ENCODE measurements around the gene SCN4B. TPM values are rescaled to one million over a fixed set of nuclear protein-coding genes. Genes with fewer than 3 reads are reported as not detected.

SCN4B gene
- total and polyA plus RNA-seq, 2 donors (not counting 3 experiments of a cell fraction or from before 2014, with no cell fraction given) = 0.06 to 0.13 TPM

GRCh38 chr11:118176778-118177134, 24.1 kb upstream of the SCN4B start:
- Histone ChIP-seq H3K27me3 (ENCODE audit: control insufficient read depth in 2 of 2, insufficient read depth in 2 of 2, low read length in 2 of 2) (peaks cover 22% of the 10 kb centered on the region in 2 experiments), H3K36me3 (ENCODE audit: control insufficient read depth in 2 of 2, extremely low read depth in 1 of 2, insufficient read depth in 2 of 2, low read length in 2 of 2) (no peaks in the 10 kb centered on the region), H3K9me3 (replicated peaks; ENCODE audit: control insufficient read depth, insufficient read depth, low read length) (no peaks in the 10 kb centered on the region), H3K4me3 (replicated peaks in 1 of 3; ENCODE audit: insufficient read depth in 1 of 3, low read depth in 1 of 3, low read length in 3 of 3) (no peak overlapping the region), H3K79me2 (ENCODE audit: control insufficient read depth, insufficient read depth, low read length) (no peaks in the 10 kb centered on the region), H3K4me2 (ENCODE audit: insufficient read depth, low read length) (no peak overlapping the region), H3K9ac (replicated peaks; ENCODE audit: extremely low read depth, insufficient read depth, low read length) (no peak overlapping the region), H2AFZ (ENCODE audit: low read depth, low read length) (no peak overlapping the region), H3K9me1 (replicated peaks; ENCODE audit: control insufficient read depth, extremely low read depth, insufficient read depth, low read length) (no peaks in the 10 kb centered on the region), H3K27ac (ENCODE audit: insufficient read depth, low read depth, low read length) (no peak overlapping the region), H4K20me1 (replicated peaks; ENCODE audit: control insufficient read depth, extremely low read depth, insufficient read depth, low read length) (no peaks in the 10 kb centered on the region), H3K4me1 (ENCODE audit: control insufficient read depth, extremely low read depth, insufficient read depth, low read length) (no peaks in the 10 kb centered on the region)
- dilution Hi-C loops (cut with MboI; ENCODE audit: extremely low pct_ligation_motif_present, low sequenced_read_pairs) = no loop called here
- intact Hi-C loops (cut with micrococcal nuclease) = no loop called here
- POLR2A ChIA-PET = no interaction called here
- no TSS peak for BruUV-seq (replicated peaks)
- TF ChIP-seq JUN (IDR thresholded peaks at IDR 0.05; ENCODE audit: borderline replicate concordance, insufficient read depth, insufficient read length, low read depth) = no peak
- TF ChIP-seq POLR2A (IDR thresholded peaks at IDR 0.05; ENCODE audit: low read depth, low read length) = no peak
- no peak for TF ChIP-seq MAX (IDR thresholded peaks at IDR 0.05; ENCODE audit: insufficient read depth, insufficient read length)
- no peak for TF ChIP-seq MYC (IDR thresholded peaks at IDR 0.05; ENCODE audit: low read depth, low read length)
- no peak for TF ChIP-seq FOS (IDR thresholded peaks at IDR 0.05; ENCODE audit: borderline replicate concordance, insufficient read depth, low read length)
- TF ChIP-seq GATA2 (IDR thresholded peaks at IDR 0.05; ENCODE audit: insufficient read depth, insufficient read length, low read depth, low read length) = no peak
- no peak for TF ChIP-seq POLR2AphosphoS5 (IDR thresholded peaks at IDR 0.05; ENCODE audit: insufficient read depth, low read depth, low read length)
- TF ChIP-seq CTCF (IDR thresholded peaks at IDR 0.05; ENCODE audit: extremely low read depth in 1 of 2, insufficient read depth in 1 of 2, low read depth in 1 of 2, low read length in 2 of 2) = no peak
- no peak for TF ChIP-seq EZH2 (IDR thresholded peaks at IDR 0.05; ENCODE audit: borderline replicate concordance, low read depth, low read length, severe bottlenecking)
- FAIRE-seq = no peak
- CTCF ChIA-PET = interaction anchor here (1.2 kb wide), 1 partner anchor 159 kb away, joined by 4 read pairs; no protein-coding TSS in a partner anchor
- DNase-seq (ENCODE audit: low read depth, low spot score) = no peak
